Endodermal cell (in vitro differentiated cells): ENCODE results near the gene UCP2. TPM values are rescaled to one million over a fixed set of nuclear protein-coding genes. Genes with fewer than 3 reads are reported as not detected.

Experiments
- DNase-seq: peaks from one replicate; pipeline ENCODE4 v3.0.0-alpha.2; 2017
- H3K27ac ChIP-seq: 2 replicates; pipeline ENCODE4 v1.5.1; 2013; ENCODE audit warnings: mild to moderate bottlenecking, low read depth, low read length, moderate library complexity
- H3K27me3 ChIP-seq: 2 replicates; pipeline ENCODE4 v1.6.1; 2013; ENCODE audit warnings: mild to moderate bottlenecking, low read length, moderate library complexity; ENCODE audit not compliant: insufficient read depth, control insufficient read depth, poor library complexity, severe bottlenecking
- H3K36me3 ChIP-seq: 2 replicates; pipeline ENCODE4 v1.7.0; 2013; ENCODE audit warnings: mild to moderate bottlenecking, low read length, moderate library complexity; ENCODE audit not compliant: control insufficient read depth, insufficient read depth
- H3K4me1 ChIP-seq: one replicate; pipeline ENCODE4 v1.7.0; 2013; ENCODE audit warnings: low read length; ENCODE audit not compliant: control insufficient read depth, insufficient read depth
- H3K4me3 ChIP-seq: 2 replicates; pipeline ENCODE4 v1.5.1; 2013; ENCODE audit warnings: mild to moderate bottlenecking, low read length, moderate library complexity
- H3K9ac ChIP-seq: 2 replicates; pipeline ENCODE4 v1.6.1; 2013; ENCODE audit warnings: mild to moderate bottlenecking, low read length, moderate library complexity; ENCODE audit not compliant: poor library complexity, severe bottlenecking; ENCODE audit errors: extremely low read depth
- H3K9me3 ChIP-seq: 2 replicates; pipeline ENCODE4 v1.6.1; 2013; ENCODE audit warnings: mild to moderate bottlenecking, low read length, moderate library complexity; ENCODE audit not compliant: control insufficient read depth
- H3K27ac Mint-ChIP-seq: 2 replicates; pipeline ENCODE4 v1.8.0; 2020; ENCODE audit warnings: mixed read lengths
- H3K27me3 Mint-ChIP-seq: 2 replicates; pipeline ENCODE4 v1.8.0; 2021; ENCODE audit warnings: mild to moderate bottlenecking, mixed read lengths; ENCODE audit not compliant: insufficient read depth
- H3K36me3 Mint-ChIP-seq: 2 replicates; pipeline ENCODE4 v1.8.0; 2020; ENCODE audit warnings: low read depth, mixed read lengths
- H3K4me1 Mint-ChIP-seq: 2 replicates; pipeline ENCODE4 v1.8.0; 2020; ENCODE audit warnings: mixed read lengths
- H3K4me3 Mint-ChIP-seq: 2 replicates; pipeline ENCODE4 v1.8.0; 2020; ENCODE audit warnings: mild to moderate bottlenecking, moderate library complexity, mixed read lengths
- H3K9me3 Mint-ChIP-seq: 2 replicates; pipeline ENCODE4 v1.8.0; 2020; ENCODE audit warnings: mild to moderate bottlenecking, mixed read lengths
- CTCF ChIP-seq: fragments of 200-600 bp; sonication (generic); conservative IDR thresholded peaks from 2 replicates; pipeline ENCODE4 v1.5.0; 2021; ENCODE audit warnings: antibody characterized with exemption, mild to moderate bottlenecking
- WGBS, 2 experiments: methylation state at CpG; one replicate each; pipeline versions ENCODE4 v1.1.5 to v1.1.7; 2013; ENCODE audit warnings: missing lambda C conversion rate in 2 of 2, mixed read lengths in 1 of 2; ENCODE audit not compliant: insufficient coverage in 1 of 2, insufficient read length in 1 of 2; 5-methylcytosine and 5-hydroxymethylcytosine counted together
- total RNA-seq, 2 donors: library from RNA; stranded (reverse); fragmentation: NEBNext Ultra II Directional in 1 of 2; extraction: Animal tissue kit (Norgen Biotek cat#: 25700) in 1 of 2; gene quantifications; 2 replicates in 1 of 2; 3 replicates in 1 of 2; pipeline ENCODE4 v1.2.1, GENCODE V29; 2021

UCP2 gene
- total RNA-seq, 2 donors from 2014 or later = 140 to 202 TPM

- Mint-ChIP-seq H3K4me3 (no peak overlapping the region), H3K9me3 (no peaks in the 10 kb centered on the region), H3K27ac (no peak overlapping the region)
Measured at GRCh38 chr11:73991471-73992006, 8.9 kb upstream of the UCP2 start.

GRCh38 chr11:73990730-73991129, 8.1 kb upstream of the UCP2 start:
- no peak overlapping the region for H3K4me3 Mint-ChIP-seq
- DNase-seq = no peak
- 57 to 93% methylated on average over 1 to 2 of the region's 2 CpGs for WGBS, 2 experiments
- H3K36me3 Mint-ChIP-seq = no peaks in the 10 kb centered on the region
- Histone ChIP-seq H3K4me1 (no peaks in the 10 kb centered on the region), H3K36me3 (no peaks in the 10 kb centered on the region), H3K4me3 (no peak overlapping the region), H3K27me3 (no peaks in the 10 kb centered on the region), H3K9me3 (no peaks in the 10 kb centered on the region), H3K27ac (no peak overlapping the region), H3K9ac (no peak overlapping the region)
- H3K4me1 Mint-ChIP-seq = no peaks in the 10 kb centered on the region
- H3K9me3 Mint-ChIP-seq = no peaks in the 10 kb centered on the region
- no peak for TF ChIP-seq CTCF
- H3K27ac Mint-ChIP-seq = no peak overlapping the region
- no peaks in the 10 kb centered on the region for H3K27me3 Mint-ChIP-seq

More at GRCh38 chr11:73991471-73992006, 8.9 kb upstream of the UCP2 start:
- WGBS, 2 experiments = 89 to 100% methylated on average over 4 to 6 of the region's 6 CpGs
- Histone ChIP-seq H3K4me3 (no peak overlapping the region), H3K9ac (no peak overlapping the region), H3K36me3 (no peaks in the 10 kb centered on the region), H3K4me1 (no peaks in the 10 kb centered on the region), H3K9me3 (no peaks in the 10 kb centered on the region), H3K27me3 (no peaks in the 10 kb centered on the region), H3K27ac (no peak overlapping the region)
- Mint-ChIP-seq H3K4me1 (no peaks in the 10 kb centered on the region), H3K36me3 (no peaks in the 10 kb centered on the region), H3K27me3 (no peaks in the 10 kb centered on the region)
- DNase-seq = peak; percentile 36
- no peak for TF ChIP-seq CTCF

- no peaks in the 10 kb centered on the region for H3K36me3 Mint-ChIP-seq
- no peak overlapping the region for H3K27ac Mint-ChIP-seq
- no peak overlapping the region for H3K27ac ChIP-seq
- H3K27me3 Mint-ChIP-seq = peaks cover 2% of the 10 kb centered on the region
- no peaks in the 10 kb centered on the region for H3K9me3 Mint-ChIP-seq
- no peak overlapping the region for H3K9ac ChIP-seq
- H3K4me3 ChIP-seq = no peak overlapping the region
- no peak for DNase-seq
- H3K4me3 Mint-ChIP-seq = no peak overlapping the region
- TF ChIP-seq CTCF = peak; percentile 31
- no peaks in the 10 kb centered on the region for H3K4me1 ChIP-seq
- no peaks in the 10 kb centered on the region for H3K9me3 ChIP-seq
- H3K4me1 Mint-ChIP-seq = no peaks in the 10 kb centered on the region
- no peaks in the 10 kb centered on the region for H3K27me3 ChIP-seq
- 86 to 90% methylated on average over 3 to 4 of the region's 6 CpGs for WGBS, 2 experiments
- H3K36me3 ChIP-seq = no peaks in the 10 kb centered on the region
Measured at GRCh38 chr11:73989156-73989555, 6.5 kb upstream of the UCP2 start.
